ENCODE data around the gene GIT1. TPM values are rescaled to one million over a fixed set of nuclear protein-coding genes. Genes with fewer than 3 reads are reported as not detected.

GIT1 gene
- total and polyA plus RNA-seq, 2 experiments from 2014 or later = 15.9 to 60.9 TPM

DNA sequence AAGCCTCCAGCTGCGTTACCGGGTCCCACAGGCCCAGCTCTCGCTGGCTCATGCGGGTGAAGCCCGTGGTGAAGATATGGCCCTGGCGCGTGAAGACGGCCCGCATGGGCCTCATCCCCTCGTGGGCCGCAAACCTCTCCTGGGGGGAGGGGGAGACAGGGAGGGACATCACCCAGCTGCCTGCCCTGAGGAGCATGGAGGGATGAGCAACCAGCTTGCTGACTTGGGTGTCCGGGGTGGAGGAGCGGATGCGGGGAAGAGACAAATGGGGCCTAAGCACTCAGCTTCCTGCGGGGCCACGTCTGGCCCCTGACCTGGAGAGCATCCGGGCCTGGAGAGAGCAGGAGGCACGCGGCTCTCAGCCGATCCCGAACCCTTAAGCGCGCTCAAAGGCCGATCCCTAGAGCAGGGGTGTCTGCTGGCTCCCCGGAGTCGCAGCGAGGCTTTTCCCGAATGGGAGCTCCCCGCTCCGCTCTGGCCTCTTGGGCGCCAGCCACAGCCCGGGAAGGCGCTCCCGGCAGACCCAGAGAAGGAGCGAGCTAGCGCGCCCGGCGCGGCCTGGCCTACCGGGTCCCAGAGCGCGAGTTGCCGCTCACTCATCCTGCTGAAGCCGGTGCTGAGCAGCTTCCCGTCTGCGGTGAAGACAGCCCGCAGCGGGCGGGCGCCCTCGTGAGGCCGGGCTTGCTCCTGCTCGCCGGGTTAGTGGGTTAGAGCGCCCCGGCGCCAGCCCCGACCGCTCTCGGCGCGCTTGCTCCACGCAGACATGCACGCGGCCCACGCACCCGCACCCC is 28.2 kb upstream of the GIT1 start:
- Histone ChIP-seq H3K27me3 (ENCODE audit: insufficient read depth) (peaks cover 91% of the 10 kb centered on the region), H2AFZ (peak overlapping the region; percentile 93), H3K4me2 (peak overlapping the region; percentile 92), H3K36me3 (ENCODE audit: insufficient read depth) (no peaks in the 10 kb centered on the region), H3K27ac (ENCODE audit: low read depth) (no peak overlapping the region), H3K4me3 (peak overlapping the region; percentile 67), H3K4me1 (ENCODE audit: insufficient read depth) (peaks cover 39% of the 10 kb centered on the region), H3F3A (replicated peaks; ENCODE audit: low read depth) (0 out of 2 replicates have a peak, but pooled peaks cover 4% of the 10 kb centered on the region), H3K9me2 (ENCODE audit: insufficient read depth) (no peaks in the 10 kb centered on the region), H4K20me1 (replicated peaks; ENCODE audit: insufficient read depth) (peaks cover 5% of the 10 kb centered on the region; the same call in 1 of the 2 replicates), H3K79me2 (replicated peaks; ENCODE audit: insufficient read depth) (no peaks in the 10 kb centered on the region)
- Mint-ChIP-seq H3K27me3 (ENCODE audit: insufficient read depth, low read depth, poor library complexity) (peaks cover 69% of the 10 kb centered on the region), H3K9me3 (no peaks in the 10 kb centered on the region; the same call in 1 of the 3 replicates), H3K36me3 (ENCODE audit: low read depth) (no peaks in the 10 kb centered on the region; the same call in 2 of the 3 replicates), H3K4me1 (peaks cover 43% of the 10 kb centered on the region), H3K27ac (no peak overlapping the region), H3K4me3 (peak overlapping the region; percentile 78; the same call in 2 of the 3 replicates)
- ATAC-seq (peak; percentile 18), DNase-seq (ENCODE audit: low spot score) (peak; percentile 86)
- no peak for TF ChIP-seq EZH2 (IDR thresholded peaks at IDR 0.05; ENCODE audit: low read depth, unreplicated experiment)
- TF ChIP-seq ZNF462 (CRISPR knock-in tag; IDR thresholded peaks at IDR 0.05) = no peak
- no peak for TF ChIP-seq ETS1 (IDR thresholded peaks at IDR 0.05)
- no peak; the same call in 1 of the 2 replicates for TF ChIP-seq CREB1 (CRISPR knock-in tag; IDR thresholded peaks at IDR 0.05; ENCODE audit: low read depth)
- TF ChIP-seq STAT1 (IDR thresholded peaks at IDR 0.05; ENCODE audit: unreplicated experiment) = no peak
- peak; percentile 66 to 82 for TF ChIP-seq CTCF (conservative IDR thresholded peaks at IDR 0.05; ENCODE audit: low read depth in 2 of 2)
- TF ChIP-seq POLR2AphosphoS5 (IDR thresholded peaks at IDR 0.05; ENCODE audit: low read depth) = peak; percentile 25; the same call in 1 of the 2 replicates
- no peak for TF ChIP-seq JUNB (IDR thresholded peaks at IDR 0.05; ENCODE audit: unreplicated experiment)
- TF ChIP-seq NANOG (IDR thresholded peaks at IDR 0.05; ENCODE audit: borderline replicate concordance) = no peak
- no peak for TF ChIP-seq EZH2phosphoT487 (IDR thresholded peaks at IDR 0.05; ENCODE audit: unreplicated experiment)
- TF ChIP-seq ZNF331 (CRISPR knock-in tag; IDR thresholded peaks at IDR 0.05; ENCODE audit: low read depth) = no peak
- peak; percentile 10 for TF ChIP-seq REST (IDR thresholded peaks at IDR 0.05; ENCODE audit: unreplicated experiment)
- no peak for TF ChIP-seq ZNF114 (CRISPR knock-in tag; IDR thresholded peaks at IDR 0.05)

Data from GM23338 (cell line).